ENCODE data around the gene GK.
"Not testable (repeated sequence)": the region's sequence is repeated elsewhere in the genome, so short reads cannot be mapped to it uniquely, and the experiment has no call there.

Gene GK

GRCh38 chrX:30713061-30713525 lies 59.9 kb downstream of the GK start:
- DNase-seq, result peak; percentile 49

- DNase-seq, result no peak
Measured at GRCh38 chrX:30714138-30714537, 60.9 kb downstream of the GK start.

GRCh38 chrX:30715976-30716375 lies 62.8 kb downstream of the GK start:
- no peak for DNase-seq

GRCh38 chrX:30733852-30734660 lies 80.8 kb downstream of the GK start:
- DNase-seq, result no peak

GRCh38 chrX:30734782-30735181 lies 81.6 kb downstream of the GK start:
- DNase-seq, result no peak

- peak; percentile 43 for DNase-seq
Measured at GRCh38 chrX:30735839-30736238, 82.6 kb downstream of the GK start.

- DNase-seq, result no peak
Measured at GRCh38 chrX:30741545-30741944, 88.3 kb downstream of the GK start.

GRCh38 chrX:30748342-30748960 lies 95.2 kb downstream of the GK start:
- DNase-seq, result no peak

GRCh38 chrX:30751497-30751896 lies 98.3 kb downstream of the GK start:
- no peak for DNase-seq

GRCh38 chrX:30762755-30763154 lies 109.5 kb downstream of the GK start:
- no peak for DNase-seq

- not testable (repeated sequence) for DNase-seq
Measured at GRCh38 chrX:30773764-30774163, 120.5 kb downstream of the GK start.

GRCh38 chrX:30777575-30777974 lies 124.4 kb downstream of the GK start:
- no peak for DNase-seq

GRCh38 chrX:30779453-30780030 lies 126.3 kb downstream of the GK start:
- no peak for DNase-seq

All from GDM1 (cell line).